ENCODE data around the gene SCAF1. TPM values are rescaled to one million over a fixed set of nuclear protein-coding genes. Genes with fewer than 3 reads are reported as not detected.

Gene SCAF1
- total and polyA plus RNA-seq, 10 donors = 7.5 to 66.2 (median 33.8) TPM

GRCh38 chr19:49640113-49640898 lies 1.7 kb upstream of the SCAF1 start, which contains the start of gene RRAS:
RRAS (minus strand) TSS chr19:49640143; CDS start chr19:49640098, 45 bp downstream.
- peak within 1 kb of the TSS; percentile 89 to 98 (median 95) for H3K27ac ChIP-seq
- H3K9me3 ChIP-seq = no peaks in the 10 kb centered on the region
- H3K27me3 ChIP-seq (replicated peaks in 1 of 7) = no peaks in the 10 kb centered on the region
- intact Hi-C loops (cut with DNase I; ENCODE audit: low total_unique reads) = no loop called here
- H3K36me3 ChIP-seq = peaks cover 0 to 14% (median 2%) of the 10 kb centered on the region in 6 donors
- H3K4me1 ChIP-seq = peaks cover 18 to 89% (median 75%) of the 10 kb centered on the region in 6 donors
- TF ChIP-seq CTCF (IDR thresholded peaks at IDR 0.05 in 8 of 11, conservative IDR thresholded peaks at IDR 0.05 in 3 of 11) = peak in 3 of 11 experiments; percentile 22 to 39 (median 25)
- TF ChIP-seq POLR2AphosphoS5 (IDR thresholded peaks at IDR 0.05) = peak; percentile 94 to 99 (median 95)
- peak in 2 of 3 donors; percentile 38 to 88 for TF ChIP-seq POLR2A (IDR thresholded peaks at IDR 0.05)
- peak within 1 kb of the TSS; percentile 54 to 98 (median 78) for H3K4me3 ChIP-seq
- DNase-seq = peak; percentile 99
- WGBS, 5 donors = 0% methylated on average over 29 to 51 of the region's 51 CpGs

- Histone ChIP-seq H3K4me1 (peaks cover 15 to 81% (median 63%) of the 10 kb centered on the region in 6 donors), H3K27ac (peak overlapping the region; percentile 89 to 98 (median 95)), H3K27me3 (replicated peaks in 1 of 7) (no peaks in the 10 kb centered on the region), H3K36me3 (peaks cover 0 to 32% (median 22%) of the 10 kb centered on the region in 6 donors), H3K9me3 (no peaks in the 10 kb centered on the region), H3K4me3 (peak overlapping the region; percentile 62 to 98 (median 86))
- no peak for DNase-seq
- no peak for TF ChIP-seq POLR2AphosphoS5 (IDR thresholded peaks at IDR 0.05)
- 11 to 19% (median 12%) methylated on average over 4 to 5 of the region's 5 CpGs for WGBS, 5 donors
- intact Hi-C loops (cut with DNase I; ENCODE audit: low total_unique reads) = no loop called here
Observed at GRCh38 chr19:49642492-49643035, 555 bp downstream of the SCAF1 start.

- H3K27me3 ChIP-seq (replicated peaks in 1 of 7) = no peaks in the 10 kb centered on the region
- H3K27ac ChIP-seq = peak overlapping the region in 1 of 8 donors; percentile 95
- H3K4me3 ChIP-seq = peak overlapping the region in 2 of 8 donors; percentile 90 to 98
- no peak for DNase-seq
- peaks cover 0 to 41% (median 27%) of the 10 kb centered on the region in 6 donors for H3K36me3 ChIP-seq
- peaks cover 15 to 74% (median 54%) of the 10 kb centered on the region in 6 donors for H3K4me1 ChIP-seq
- intact Hi-C loops (cut with DNase I; ENCODE audit: low total_unique reads) = no loop called here
- TF ChIP-seq POLR2A (IDR thresholded peaks at IDR 0.05) = no peak
- no peak for TF ChIP-seq CTCF (IDR thresholded peaks at IDR 0.05 in 8 of 11, conservative IDR thresholded peaks at IDR 0.05 in 3 of 11)
- no peak for TF ChIP-seq POLR2AphosphoS5 (IDR thresholded peaks at IDR 0.05)
- no peaks in the 10 kb centered on the region for H3K9me3 ChIP-seq
- 63 to 82% (median 71%) methylated on average over 2 of the region's 2 CpGs for WGBS, 5 donors
Observed at GRCh38 chr19:49643466-49643865, 1.5 kb downstream of the SCAF1 start.

- Histone ChIP-seq H3K4me1 (peaks cover 11 to 68% (median 46%) of the 10 kb centered on the region in 6 donors), H3K27me3 (replicated peaks in 1 of 7) (no peaks in the 10 kb centered on the region), H3K27ac (peak overlapping the region in 1 of 8 donors; percentile 4), H3K4me3 (no peak overlapping the region), H3K36me3 (peaks cover 0 to 62% (median 41%) of the 10 kb centered on the region in 6 donors), H3K9me3 (no peaks in the 10 kb centered on the region)
- TF ChIP-seq POLR2AphosphoS5 (IDR thresholded peaks at IDR 0.05) = peak in 1 of 3 donors; percentile 9
- no peak for TF ChIP-seq CTCF (IDR thresholded peaks at IDR 0.05 in 8 of 11, conservative IDR thresholded peaks at IDR 0.05 in 3 of 11)
- no peak for TF ChIP-seq POLR2A (IDR thresholded peaks at IDR 0.05)
- DNase-seq = no peak
- intact Hi-C loops (cut with DNase I; ENCODE audit: low total_unique reads) = no loop called here
- 90 to 97% (median 92%) methylated on average over 7 to 11 of the region's 11 CpGs for WGBS, 5 donors
Observed at GRCh38 chr19:49645592-49645991, 3.6 kb downstream of the SCAF1 start.
